HG03280 (cell line): Measurements from ENCODE around the gene GSG1L.

Experiments used
- ATAC-seq: cut with Tn5 transposase; IDR thresholded peaks from one replicate; pipeline ENCODE4 v1.9.1; 2021; ENCODE audit warnings: mild to moderate bottlenecking, moderate library complexity; ENCODE audit not compliant: unreplicated experiment

GSG1L gene

GRCh38 chr16:28027055-28027454 lies 36.5 kb downstream of the GSG1L start:
- ATAC-seq, result no peak

DNA sequence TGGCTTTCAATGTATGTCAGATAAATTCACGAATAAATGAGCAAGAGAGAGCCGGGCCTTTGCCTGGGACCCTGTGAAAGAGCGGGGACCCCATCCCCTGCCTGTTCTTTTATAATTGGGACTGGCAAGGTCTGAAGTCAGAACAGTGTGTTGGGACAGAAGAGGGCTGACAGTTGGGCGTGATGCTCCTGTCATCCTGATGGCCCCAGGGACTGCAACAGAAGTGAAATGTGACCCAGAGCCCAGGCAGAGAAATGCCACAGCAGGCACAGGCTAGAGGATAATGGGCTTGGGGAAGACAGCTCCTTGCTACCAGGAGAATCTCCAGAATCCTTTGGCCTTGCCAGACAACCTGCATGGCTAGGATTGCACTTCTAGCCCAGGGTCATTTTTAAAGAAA lies 37.9 kb downstream of the GSG1L start:
- no peak for ATAC-seq

DNA sequence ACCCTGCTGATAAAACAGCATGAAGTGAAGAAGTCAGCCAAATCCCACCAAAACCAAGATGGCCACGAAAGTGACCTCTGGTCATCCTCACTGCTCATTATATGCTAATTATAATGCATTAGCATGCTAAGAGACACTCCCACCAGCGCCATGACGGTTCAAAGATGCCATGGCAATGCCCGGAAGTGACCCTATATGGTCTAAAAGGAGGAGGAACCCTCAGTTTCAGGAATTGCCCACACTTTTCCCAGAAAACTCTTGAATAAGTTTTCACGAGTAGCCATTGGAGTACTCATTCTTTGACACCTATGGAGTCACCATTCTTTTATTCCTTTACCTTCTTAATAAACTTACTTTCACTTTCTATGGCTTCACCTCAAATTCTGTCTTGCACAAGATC lies 44.3 kb downstream of the GSG1L start:
- no peak for ATAC-seq

GRCh38 chr16:28014851-28015250 lies 48.7 kb downstream of the GSG1L start:
- no peak for ATAC-seq

- ATAC-seq, result no peak
Observed at GRCh38 chr16:28013878-28014277, 49.6 kb downstream of the GSG1L start.

DNA sequence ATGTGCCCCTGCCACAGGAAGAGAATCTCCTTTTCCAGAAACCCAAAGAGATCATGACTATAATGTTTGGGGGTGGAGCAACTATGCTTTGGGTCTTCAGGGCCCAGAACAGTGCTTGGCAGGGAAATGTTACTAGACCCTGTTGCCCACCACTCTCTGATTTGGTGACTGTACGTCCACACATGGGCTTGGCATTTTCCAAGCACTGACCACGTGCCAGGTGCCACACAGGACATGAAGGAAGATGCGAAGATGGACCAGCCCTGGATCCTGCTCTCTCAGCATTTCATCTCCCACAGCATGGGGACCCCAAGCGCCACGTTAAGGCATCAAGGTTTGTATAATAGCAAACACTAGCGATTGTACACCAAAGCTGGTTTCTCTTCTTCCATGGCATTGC lies 50.1 kb downstream of the GSG1L start:
- no peak for ATAC-seq

DNA sequence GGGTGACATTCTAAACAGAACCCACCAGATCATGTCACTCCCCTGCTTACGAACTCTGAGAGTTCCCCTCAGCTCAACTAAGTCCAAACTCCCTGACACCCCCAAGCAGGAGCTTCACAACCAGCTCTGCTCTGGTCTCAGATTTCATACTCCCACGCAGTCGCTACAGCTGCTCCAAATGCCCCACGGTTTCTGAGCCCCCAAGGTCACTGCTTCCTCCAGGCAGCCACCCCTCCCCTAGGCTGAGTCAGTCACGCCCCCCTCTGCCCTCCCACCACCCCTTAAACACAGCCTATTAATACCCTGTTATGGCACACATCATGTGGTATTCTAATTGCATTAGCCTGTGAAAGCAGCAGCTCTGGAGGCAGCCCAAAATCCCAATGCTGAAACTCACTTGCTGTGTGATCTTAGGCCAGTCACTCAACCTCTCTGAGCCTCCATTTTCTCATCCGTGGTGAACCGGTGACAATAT lies 51.5 kb downstream of the GSG1L start:
- ATAC-seq, result no peak

DNA sequence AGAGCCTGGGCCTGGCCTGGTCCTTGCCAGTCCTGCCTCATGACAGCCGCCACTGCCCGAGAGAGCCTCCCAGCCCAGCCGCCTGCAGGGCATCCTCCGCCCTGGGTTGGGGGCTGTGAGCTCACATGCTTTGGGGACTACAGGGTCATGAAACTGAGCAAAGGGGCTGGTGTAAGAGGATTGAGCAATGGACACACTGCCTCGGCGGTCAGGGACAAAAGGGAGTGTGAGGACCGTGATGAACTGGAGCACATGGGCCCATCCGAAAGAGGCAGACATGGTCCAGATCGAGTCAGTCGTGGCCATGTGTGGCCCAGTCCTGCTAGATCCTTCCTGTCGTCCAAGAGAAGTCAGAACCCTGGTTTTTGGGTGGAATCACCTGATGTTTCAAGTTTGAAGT lies 52.3 kb downstream of the GSG1L start:
- ATAC-seq, result no peak

- no peak for ATAC-seq
Observed at GRCh38 chr16:28010671-28011070, 52.8 kb downstream of the GSG1L start.

- no peak for ATAC-seq
Observed at GRCh38 chr16:28009586-28010373, 53.7 kb downstream of the GSG1L start.

- ATAC-seq, result no peak
Observed at GRCh38 chr16:28003923-28004322, 59.6 kb downstream of the GSG1L start.

DNA sequence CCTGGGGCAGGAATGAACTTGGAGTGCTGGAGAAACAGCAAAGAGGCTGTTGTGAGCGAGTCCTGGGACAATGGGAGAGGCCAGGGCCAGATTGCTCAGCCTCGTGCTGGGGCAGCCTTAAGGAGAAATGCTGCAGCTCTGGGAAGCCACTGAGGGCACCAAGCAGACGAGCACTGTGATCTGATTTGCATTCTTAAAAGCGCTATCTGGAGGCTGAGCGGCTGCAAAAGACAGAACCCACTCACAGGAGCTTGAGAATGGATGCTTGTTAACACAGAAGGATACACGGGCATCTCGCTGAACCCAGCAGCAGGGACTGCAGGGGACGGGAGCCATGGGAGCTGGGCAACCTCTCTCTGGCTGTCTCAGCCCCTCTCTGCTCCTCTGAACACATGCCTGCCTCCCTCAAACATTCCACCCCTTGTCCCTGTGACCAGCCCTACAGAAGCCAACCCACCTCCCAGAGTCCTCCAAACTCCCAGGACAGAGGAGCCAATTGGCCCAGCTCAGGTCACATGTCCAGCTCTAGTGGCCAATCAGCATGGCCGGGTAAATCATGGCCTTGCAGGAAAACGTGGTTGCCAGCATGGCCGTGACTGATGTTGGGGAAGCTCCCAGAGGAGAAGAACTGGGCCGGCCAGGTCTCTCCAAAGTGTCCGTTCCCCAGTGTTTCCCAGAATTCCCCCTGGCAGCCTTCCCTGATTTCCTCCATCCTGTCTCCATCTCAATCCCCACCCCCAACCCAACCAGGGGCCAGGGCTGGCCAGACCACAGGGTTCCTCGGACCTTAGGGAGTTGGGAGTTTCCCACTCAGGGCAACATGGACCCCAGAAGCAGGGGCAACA lies 60.3 kb downstream of the GSG1L start:
- no peak for ATAC-seq

DNA sequence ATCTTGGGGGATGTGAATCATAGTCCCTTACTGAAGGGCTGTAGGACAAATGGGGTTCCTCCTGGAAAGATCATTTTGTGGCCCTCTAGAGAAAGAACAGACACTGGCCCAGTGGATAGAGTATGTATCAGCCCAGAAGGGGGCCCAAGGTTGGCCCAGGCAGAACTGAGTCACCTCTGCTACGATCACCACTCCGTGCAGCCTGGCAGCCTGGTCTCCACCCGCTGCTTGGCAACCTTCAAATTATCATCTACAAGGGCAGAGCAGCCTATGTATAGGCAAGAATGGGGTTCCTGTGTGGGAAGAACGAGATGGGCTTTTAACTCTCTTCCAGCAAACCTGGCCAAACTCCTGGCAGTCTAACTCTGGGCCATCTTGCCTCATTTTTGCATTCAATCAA lies 61.9 kb downstream of the GSG1L start:
- ATAC-seq, result no peak

DNA sequence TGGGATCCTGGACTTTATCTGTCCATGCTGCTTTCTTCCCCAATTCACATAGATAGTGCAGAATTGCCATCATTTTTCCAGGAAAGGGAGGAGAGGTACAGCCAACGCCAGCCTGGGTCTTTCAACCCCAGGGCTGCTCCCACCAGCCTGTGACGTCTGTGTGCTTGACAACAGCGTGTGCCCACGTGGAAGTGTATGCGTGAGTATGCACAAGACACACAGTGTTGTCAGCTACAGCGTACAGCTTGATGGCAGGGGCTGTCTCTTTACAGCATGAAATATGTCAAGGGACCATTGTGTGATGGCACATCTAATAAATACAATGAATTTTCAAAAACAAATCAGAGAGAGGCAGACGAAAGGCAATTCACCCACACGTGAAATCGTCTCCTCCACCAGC lies 62.3 kb downstream of the GSG1L start:
- ATAC-seq, result no peak

GRCh38 chr16:28000314-28001169 lies 63.0 kb downstream of the GSG1L start:
- ATAC-seq, result no peak

GRCh38 chr16:27999687-28000086 lies 63.8 kb downstream of the GSG1L start:
- no peak for ATAC-seq

GRCh38 chr16:27995378-27995777 lies 68.1 kb downstream of the GSG1L start:
- no peak for ATAC-seq

DNA sequence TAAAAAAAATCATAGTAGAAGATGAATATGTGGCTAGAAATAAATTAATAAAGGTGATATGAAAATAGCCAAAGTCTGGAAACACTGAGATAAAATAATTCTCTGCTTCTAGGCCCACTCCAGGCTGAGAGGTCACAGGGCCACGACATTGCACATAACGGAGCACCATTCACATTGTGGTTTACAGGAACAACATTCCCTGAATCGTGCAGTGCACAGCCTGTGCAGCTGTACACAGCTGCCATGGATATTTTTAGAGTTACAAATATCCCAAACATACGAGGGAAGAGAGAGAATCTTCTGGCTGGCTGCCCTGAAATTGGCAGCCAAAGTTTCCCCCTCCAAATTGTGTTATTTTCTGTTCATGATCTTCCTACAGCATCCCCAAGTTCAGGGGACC lies 68.8 kb downstream of the GSG1L start:
- no peak for ATAC-seq

- no peak for ATAC-seq
Observed at GRCh38 chr16:27993587-27993986, 69.9 kb downstream of the GSG1L start.

DNA sequence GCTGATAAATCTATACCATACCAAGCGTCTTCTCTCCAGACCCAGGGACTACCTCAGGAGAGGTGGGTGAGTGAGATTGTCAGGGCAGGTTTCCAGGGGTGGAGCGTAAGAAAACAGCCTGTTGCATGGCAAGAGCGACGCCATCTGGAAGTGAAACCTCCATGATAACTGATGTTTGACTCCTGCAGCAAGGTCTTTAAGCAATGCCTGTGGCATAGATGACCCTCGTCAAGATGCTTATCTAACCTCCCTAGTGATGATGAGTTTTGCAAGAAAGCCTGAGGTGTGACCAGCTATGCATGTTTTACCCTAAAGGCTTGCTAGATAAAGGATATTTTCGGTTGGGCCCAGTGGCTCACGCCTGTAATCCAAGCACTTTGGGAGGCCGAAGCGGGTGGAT lies 71.6 kb downstream of the GSG1L start:
- ATAC-seq, result no peak

GRCh38 chr16:27985981-27986380 lies 77.5 kb downstream of the GSG1L start:
- ATAC-seq, result no peak
